Body of pancreas (tissue), 4 donors: ENCODE results near the gene MAML3.

ENCODE experiments used
- POLR2A ChIP-seq, 3 donors: fragments of 450-650 bp; IDR thresholded peaks; one replicate each; pipeline ENCODE4 v1.6.1; 2016; ENCODE audit warnings: antibody characterized with exemption in 3 of 3, mild to moderate bottlenecking in 2 of 3
- TF ChIP-seq, protein P1 (sequence below), 7 experiments: fragments of 450-650 bp in 4 of 7; fragments of 200-600 bp in 3 of 7; sonication (generic) in 3 of 7; IDR thresholded peaks; one replicate each; pipeline ENCODE4 v1.5.1; 2016 to 2019; ENCODE audit warnings: antibody characterized with exemption in 7 of 7

DNA sequence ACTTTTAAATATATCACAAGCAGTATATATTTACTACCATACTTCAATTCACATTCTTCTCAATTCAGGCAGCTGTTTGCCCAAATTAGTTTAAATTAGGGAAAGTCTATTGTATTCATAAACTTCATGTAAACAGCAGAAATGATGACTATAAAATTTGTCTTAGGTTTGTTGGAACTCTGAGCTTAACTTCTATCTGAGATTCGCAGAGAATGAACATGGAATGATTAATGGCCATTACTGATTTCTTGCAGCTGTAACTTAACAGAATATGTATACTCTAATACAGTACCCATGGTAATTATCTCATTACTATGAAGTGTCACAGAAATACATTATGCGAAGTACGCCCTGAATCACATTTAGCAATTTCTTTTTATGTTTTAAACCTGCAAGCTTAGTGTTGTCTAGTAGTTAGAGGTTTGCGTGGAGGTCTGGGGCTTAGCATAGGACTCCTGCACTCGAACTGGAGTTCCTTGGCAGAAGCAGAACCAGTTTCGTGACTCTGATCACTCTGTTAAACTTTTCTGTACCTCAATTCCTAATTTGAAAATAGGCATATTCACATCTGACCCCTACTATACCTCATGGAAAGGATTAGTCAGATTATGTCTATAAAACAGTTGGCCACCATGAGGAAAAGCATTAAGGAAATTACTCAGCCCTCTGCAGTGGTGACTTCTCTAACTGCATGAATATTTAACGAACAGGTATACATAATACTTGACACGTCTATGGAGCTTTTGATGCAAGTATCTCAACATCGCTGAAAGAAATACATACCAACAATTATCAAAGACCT, 245.1 kb downstream of the MAML3 start:
- TF ChIP-seq, protein P1, sequence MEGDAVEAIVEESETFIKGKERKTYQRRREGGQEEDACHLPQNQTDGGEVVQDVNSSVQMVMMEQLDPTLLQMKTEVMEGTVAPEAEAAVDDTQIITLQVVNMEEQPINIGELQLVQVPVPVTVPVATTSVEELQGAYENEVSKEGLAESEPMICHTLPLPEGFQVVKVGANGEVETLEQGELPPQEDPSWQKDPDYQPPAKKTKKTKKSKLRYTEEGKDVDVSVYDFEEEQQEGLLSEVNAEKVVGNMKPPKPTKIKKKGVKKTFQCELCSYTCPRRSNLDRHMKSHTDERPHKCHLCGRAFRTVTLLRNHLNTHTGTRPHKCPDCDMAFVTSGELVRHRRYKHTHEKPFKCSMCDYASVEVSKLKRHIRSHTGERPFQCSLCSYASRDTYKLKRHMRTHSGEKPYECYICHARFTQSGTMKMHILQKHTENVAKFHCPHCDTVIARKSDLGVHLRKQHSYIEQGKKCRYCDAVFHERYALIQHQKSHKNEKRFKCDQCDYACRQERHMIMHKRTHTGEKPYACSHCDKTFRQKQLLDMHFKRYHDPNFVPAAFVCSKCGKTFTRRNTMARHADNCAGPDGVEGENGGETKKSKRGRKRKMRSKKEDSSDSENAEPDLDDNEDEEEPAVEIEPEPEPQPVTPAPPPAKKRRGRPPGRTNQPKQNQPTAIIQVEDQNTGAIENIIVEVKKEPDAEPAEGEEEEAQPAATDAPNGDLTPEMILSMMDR (IDR thresholded peaks at IDR 0.05): no peak
- TF ChIP-seq POLR2A (IDR thresholded peaks at IDR 0.05): no peak
